ENCODE measurements around the gene NXPH2.
"Not testable (repeated sequence)": the region's sequence is repeated elsewhere in the genome, so short reads cannot be mapped to it uniquely, and the experiment has no call there.

The NXPH2 gene

GRCh38 chr2:138648606-138649005 is 131.6 kb downstream of the NXPH2 start:
- Mint-ChIP-seq H3K36me3 (ENCODE audit: low read depth) (no peaks in the 10 kb centered on the region), H3K4me1 (no peaks in the 10 kb centered on the region), H3K27ac (no peak overlapping the region), H3K4me3 (no peak overlapping the region), H3K9me3 (no peaks in the 10 kb centered on the region), H3K27me3 (ENCODE audit: low read depth) (no peaks in the 10 kb centered on the region)
- TF ChIP-seq CTCF (IDR thresholded peaks at IDR 0.05; ENCODE audit: unreplicated experiment in 3 of 3), result no peak

DNA sequence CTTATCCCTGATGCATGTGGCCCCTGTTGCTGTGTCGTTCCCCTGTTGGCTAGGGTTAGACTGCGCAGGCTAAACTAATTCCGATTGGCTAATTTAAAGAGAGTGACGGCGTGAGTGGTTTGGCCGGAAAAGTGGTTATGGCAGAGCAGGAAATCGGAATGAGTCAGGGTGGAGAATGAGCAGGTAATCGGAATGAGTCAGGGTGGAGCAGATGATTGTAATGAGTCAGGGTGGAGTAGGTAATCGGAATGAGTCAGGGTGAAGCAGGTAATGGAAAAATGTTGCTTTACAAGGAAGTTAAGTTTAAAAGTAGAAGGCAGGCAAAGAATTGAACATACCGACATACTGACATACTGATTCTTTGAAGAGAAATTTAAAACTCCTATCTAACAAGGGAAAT is 135.4 kb downstream of the NXPH2 start:
- not testable (repeated sequence) for H3K27ac Mint-ChIP-seq; H3K9me3 Mint-ChIP-seq; H3K4me1 Mint-ChIP-seq; H3K4me3 Mint-ChIP-seq; H3K36me3 Mint-ChIP-seq (ENCODE audit: low read depth); H3K27me3 Mint-ChIP-seq (ENCODE audit: low read depth)

DNA sequence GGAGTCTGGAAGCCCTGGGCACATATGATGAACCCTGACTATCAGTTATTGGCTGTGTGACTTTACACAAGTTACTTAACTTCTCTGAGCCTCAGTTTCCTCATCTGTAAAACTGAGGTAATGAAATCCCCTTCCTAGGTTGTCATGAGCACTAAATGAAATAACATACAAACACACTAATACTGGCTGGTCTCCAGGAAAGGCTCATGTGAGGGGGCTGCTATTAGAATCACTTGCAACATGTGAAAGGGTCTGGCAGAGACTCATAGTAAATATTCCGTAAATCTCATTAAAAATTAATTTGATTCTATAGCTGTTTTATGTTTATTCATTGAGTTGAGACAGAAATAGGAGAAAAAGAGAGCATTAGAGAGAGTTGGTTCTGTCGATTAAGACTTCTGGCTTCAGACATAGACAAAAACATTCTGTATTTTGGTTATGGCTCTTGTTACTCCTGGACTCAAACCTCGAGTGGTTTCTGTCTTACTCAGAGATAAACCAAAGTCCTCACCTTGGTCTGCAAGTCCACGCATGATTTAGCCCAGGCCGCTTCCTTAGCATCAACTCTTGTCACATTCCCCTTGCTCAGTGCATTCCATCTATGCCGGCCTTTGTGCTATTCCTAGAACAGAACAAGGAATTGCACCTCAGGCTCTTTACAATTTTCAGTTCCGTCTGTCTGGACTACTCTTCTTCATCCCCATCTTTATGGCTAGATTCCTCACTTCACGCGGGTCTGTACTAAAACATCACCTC is 139.1 kb downstream of the NXPH2 start:
- Mint-ChIP-seq H3K36me3 (ENCODE audit: low read depth) (no peaks in the 10 kb centered on the region), H3K4me1 (no peaks in the 10 kb centered on the region), H3K4me3 (no peak overlapping the region), H3K9me3 (no peaks in the 10 kb centered on the region), H3K27ac (no peak overlapping the region), H3K27me3 (ENCODE audit: low read depth) (no peaks in the 10 kb centered on the region)
- no peak for TF ChIP-seq CTCF (IDR thresholded peaks at IDR 0.05; ENCODE audit: unreplicated experiment in 3 of 3)

DNA sequence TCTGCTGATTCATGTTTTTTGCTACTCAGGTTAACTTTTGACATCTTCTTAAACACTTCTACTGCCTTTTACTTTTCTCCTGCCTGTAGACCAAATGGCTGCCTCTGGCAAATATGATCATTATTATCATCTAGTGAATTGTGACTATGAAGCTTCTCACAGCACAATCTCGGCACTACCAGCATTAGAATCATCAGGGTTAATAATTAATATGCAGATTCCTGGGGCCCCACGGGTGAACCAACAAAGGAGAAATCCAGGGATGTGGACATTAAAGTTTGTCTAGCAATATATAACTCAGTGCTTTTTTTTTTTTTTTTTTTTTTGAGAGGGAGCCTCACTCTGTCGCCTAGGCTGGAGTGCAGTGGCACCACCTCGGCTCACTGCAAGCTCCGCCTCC is 142.5 kb downstream of the NXPH2 start:
- no peak for TF ChIP-seq CTCF (IDR thresholded peaks at IDR 0.05; ENCODE audit: unreplicated experiment in 3 of 3)
- Mint-ChIP-seq H3K27ac (no peak overlapping the region), H3K27me3 (ENCODE audit: low read depth) (no peaks in the 10 kb centered on the region), H3K4me3 (no peak overlapping the region), H3K9me3 (peaks cover 3% of the 10 kb centered on the region), H3K36me3 (ENCODE audit: low read depth) (no peaks in the 10 kb centered on the region), H3K4me1 (no peaks in the 10 kb centered on the region)

- TF ChIP-seq CTCF (IDR thresholded peaks at IDR 0.05; ENCODE audit: unreplicated experiment in 3 of 3), result no peak
- no peaks in the 10 kb centered on the region for H3K27me3 Mint-ChIP-seq (ENCODE audit: low read depth)
- H3K36me3 Mint-ChIP-seq (ENCODE audit: low read depth), result no peaks in the 10 kb centered on the region
- H3K4me1 Mint-ChIP-seq, result no peaks in the 10 kb centered on the region
- peaks cover 5% of the 10 kb centered on the region for H3K9me3 Mint-ChIP-seq
- no peak overlapping the region for H3K4me3 Mint-ChIP-seq
- H3K27ac Mint-ChIP-seq, result no peak overlapping the region
Observed at GRCh38 chr2:138637061-138637460, 143.1 kb downstream of the NXPH2 start.

GRCh38 chr2:138633049-138633448 is 147.1 kb downstream of the NXPH2 start:
- no peaks in the 10 kb centered on the region for H3K27me3 Mint-ChIP-seq (ENCODE audit: low read depth)
- no peak overlapping the region for H3K4me3 Mint-ChIP-seq
- no peak for TF ChIP-seq CTCF (IDR thresholded peaks at IDR 0.05; ENCODE audit: unreplicated experiment in 3 of 3)
- no peaks in the 10 kb centered on the region for H3K4me1 Mint-ChIP-seq
- H3K27ac Mint-ChIP-seq, result no peak overlapping the region
- no peaks in the 10 kb centered on the region for H3K36me3 Mint-ChIP-seq (ENCODE audit: low read depth)
- H3K9me3 Mint-ChIP-seq, result peaks cover 5% of the 10 kb centered on the region

Measured in nephron (organoid).